Measurements from ENCODE around the gene SH3BP4. TPM values are rescaled to one million over a fixed set of nuclear protein-coding genes. Genes with fewer than 3 reads are reported as not detected.

Gene SH3BP4
- total RNA-seq, 1 experiment from 2014 or later, result 93.8 TPM

- Histone ChIP-seq H3K23ac (ENCODE audit: insufficient read length, low read depth, low read length) (no peak overlapping the region), H3K27ac (ENCODE audit: insufficient read length, low read depth, low read length) (no peak overlapping the region), H3K4ac (ENCODE audit: low read depth, low read length) (no peak overlapping the region), H3K79me1 (ENCODE audit: insufficient read depth, low read depth, low read length, poor library complexity, severe bottlenecking) (no peaks in the 10 kb centered on the region), H3K79me2 (ENCODE audit: insufficient read depth, low read length) (peaks cover 5% of the 10 kb centered on the region; the same call in 1 of the 2 replicates), H2BK20ac (ENCODE audit: low read depth, low read length, poor library complexity, severe bottlenecking) (no peak overlapping the region), H3K14ac (ENCODE audit: insufficient read depth, low read length) (no peak overlapping the region; the same call in 1 of the 2 replicates), H3K9ac (ENCODE audit: extremely low read depth, insufficient read length, low read length) (no peak overlapping the region), H3K18ac (ENCODE audit: insufficient read length, low read depth, low read length) (no peak overlapping the region), H3K4me2 (ENCODE audit: insufficient read depth, insufficient read length, low read length) (no peak overlapping the region), H3T11ph (ENCODE audit: low read length) (no peak overlapping the region), H3K56ac (ENCODE audit: insufficient read length, low read depth, low read length) (no peak overlapping the region), H4K20me1 (ENCODE audit: control insufficient read depth, insufficient read depth, insufficient read length) (no peaks in the 10 kb centered on the region), H2BK5ac (ENCODE audit: insufficient read length, low read length) (no peak overlapping the region), H3K9me3 (ENCODE audit: control insufficient read depth, low read depth, low read length) (no peaks in the 10 kb centered on the region), H4K91ac (ENCODE audit: insufficient read length, low read depth, low read length) (no peak overlapping the region), H2BK15ac (ENCODE audit: low read depth, low read length) (no peak overlapping the region), H2AK5ac (ENCODE audit: insufficient read length, low read length) (no peak overlapping the region), H3K23me2 (ENCODE audit: insufficient read length, low read depth, low read length, poor library complexity, severe bottlenecking) (no peaks in the 10 kb centered on the region), H2BK12ac (ENCODE audit: insufficient read length, low read depth, low read length) (no peak overlapping the region), H3K27me3 (ENCODE audit: insufficient read depth, low read length) (no peaks in the 10 kb centered on the region), H2BK120ac (ENCODE audit: low read depth, low read length, poor library complexity, severe bottlenecking) (no peak overlapping the region), H2AFZ (ENCODE audit: low read length) (no peak overlapping the region), H3K4me1 (ENCODE audit: insufficient read depth, low read length) (no peaks in the 10 kb centered on the region; the same call in 1 of the 2 replicates), H4K8ac (replicated peaks; ENCODE audit: insufficient read length, low read depth, low read length) (no peak overlapping the region), H4K5ac (ENCODE audit: insufficient read length, low read depth, low read length) (no peak overlapping the region)
- Mint-ChIP-seq H3K4me3 (no peak overlapping the region), H3K9me3 (no peaks in the 10 kb centered on the region; a peak in 1 of 5 replicates), H3K36me3 (ENCODE audit: insufficient read depth in 1 of 3, low read depth in 3 of 3) (peaks cover 19 to 60% (median 57%) of the 10 kb centered on the region in 3 experiments), H3K27me3 (ENCODE audit: low read depth) (no peaks in the 10 kb centered on the region; the same call in 1 of the 2 replicates), H3K27ac (peak overlapping the region in 1 of 3 experiments; percentile 69; a peak in 1 of 7 replicates), H3K4me1 (peaks cover 73 to 85% of the 10 kb centered on the region in 2 experiments)
- no peak for TF ChIP-seq CTCF (conservative IDR thresholded peaks at IDR 0.05)
- no CpG with 5 or more reads among the region's 12 CpGs for whole genome bisulfite sequencing (ENCODE audit: extremely low coverage, insufficient read length, low lambda C conversion rate)
- no peak for DNase-seq
Observed at GRCh38 chr2:235003096-235003775, 51.4 kb downstream of the SH3BP4 start.
